HG03571 (cell line): Measurements from ENCODE around the gene CAST.
"Not testable (repeated sequence)": the region's sequence is repeated elsewhere in the genome, so short reads cannot be mapped to it uniquely, and the experiment has no call there.

Experiments used
- ATAC-seq: cut with Tn5 transposase; IDR thresholded peaks from one replicate; pipeline ENCODE4 v1.9.1; 2021; ENCODE audit not compliant: unreplicated experiment

Gene CAST

GRCh38 chr5:96742538-96742937 is 80.4 kb downstream of the CAST start:
- no peak for ATAC-seq

DNA sequence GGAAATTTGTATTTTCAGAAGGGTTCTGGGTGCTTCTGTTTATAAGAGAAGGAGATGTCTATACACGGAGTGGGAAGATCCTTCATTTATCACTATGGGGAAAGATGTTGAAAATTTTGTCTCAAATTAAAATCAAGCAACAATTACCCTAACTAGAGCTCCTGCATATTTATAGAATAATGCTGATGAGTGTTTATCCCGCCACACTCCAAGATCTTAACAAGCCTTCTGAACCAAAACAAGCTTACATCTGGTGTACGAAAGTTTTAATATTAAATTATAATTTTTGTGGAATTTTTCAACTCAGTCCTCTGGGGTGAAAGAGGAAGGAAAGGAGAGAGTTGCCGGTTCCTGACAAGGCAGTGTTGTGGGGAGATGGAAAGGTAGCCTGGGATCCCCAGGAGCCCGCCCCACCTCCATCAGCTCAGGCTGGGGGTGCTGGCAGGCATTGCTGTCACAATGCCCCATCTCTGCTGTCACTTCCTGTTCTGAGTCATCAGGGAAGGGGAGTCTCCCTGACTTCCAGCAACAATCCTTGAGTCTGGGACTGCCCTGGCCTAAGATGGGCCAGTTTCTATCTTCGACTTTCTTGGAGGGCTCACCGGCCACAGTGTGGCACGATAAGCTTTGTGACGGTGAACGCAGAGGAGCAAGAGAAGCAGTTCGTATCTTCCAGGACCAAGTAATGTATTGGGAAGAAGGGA is 81.0 kb downstream of the CAST start:
- no peak for ATAC-seq

GRCh38 chr5:96743805-96744204 is 81.6 kb downstream of the CAST start:
- no peak for ATAC-seq

- ATAC-seq = not testable (repeated sequence)
Observed at GRCh38 chr5:96744218-96744617, 82.0 kb downstream of the CAST start.

DNA sequence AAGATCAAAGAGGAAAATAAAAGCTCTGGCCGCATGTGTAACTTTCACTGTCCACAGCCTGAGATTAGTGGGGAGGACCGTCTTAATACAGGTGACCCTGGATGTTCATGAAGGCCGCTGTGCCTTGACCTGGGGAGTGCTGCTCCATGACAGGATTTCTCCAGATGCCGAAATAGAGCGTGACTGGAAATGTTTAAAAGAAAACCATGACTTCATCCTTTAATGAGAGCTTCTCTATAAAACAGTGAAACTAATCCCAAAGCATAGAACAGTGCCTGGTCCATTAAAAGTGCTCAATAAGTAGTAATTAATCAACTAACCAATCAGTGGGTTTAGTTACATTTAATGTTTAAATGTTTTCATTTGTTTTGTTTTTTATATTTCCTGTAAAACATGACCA is 82.8 kb downstream of the CAST start:
- ATAC-seq = no peak

GRCh38 chr5:96745844-96746531 is 83.8 kb downstream of the CAST start:
- no peak for ATAC-seq

DNA sequence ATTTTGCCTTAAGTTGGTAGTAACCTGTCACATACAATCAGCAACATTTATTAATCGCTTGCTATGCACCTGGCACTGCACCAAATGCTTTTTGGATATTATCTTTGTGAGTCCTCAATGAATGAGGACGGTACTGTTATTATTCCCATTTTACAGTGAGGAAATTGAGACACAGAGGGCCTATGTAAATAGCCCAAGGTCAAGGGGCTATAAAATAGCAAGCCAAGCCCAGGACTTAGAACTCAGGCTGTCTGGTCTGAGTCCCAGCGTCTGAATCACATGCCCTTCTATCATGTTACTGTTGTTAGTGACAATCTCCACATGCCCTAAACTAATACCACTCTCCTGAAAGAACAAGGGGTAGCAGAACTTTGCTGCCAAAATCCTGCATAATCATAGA is 85.5 kb downstream of the CAST start:
- no peak for ATAC-seq

DNA sequence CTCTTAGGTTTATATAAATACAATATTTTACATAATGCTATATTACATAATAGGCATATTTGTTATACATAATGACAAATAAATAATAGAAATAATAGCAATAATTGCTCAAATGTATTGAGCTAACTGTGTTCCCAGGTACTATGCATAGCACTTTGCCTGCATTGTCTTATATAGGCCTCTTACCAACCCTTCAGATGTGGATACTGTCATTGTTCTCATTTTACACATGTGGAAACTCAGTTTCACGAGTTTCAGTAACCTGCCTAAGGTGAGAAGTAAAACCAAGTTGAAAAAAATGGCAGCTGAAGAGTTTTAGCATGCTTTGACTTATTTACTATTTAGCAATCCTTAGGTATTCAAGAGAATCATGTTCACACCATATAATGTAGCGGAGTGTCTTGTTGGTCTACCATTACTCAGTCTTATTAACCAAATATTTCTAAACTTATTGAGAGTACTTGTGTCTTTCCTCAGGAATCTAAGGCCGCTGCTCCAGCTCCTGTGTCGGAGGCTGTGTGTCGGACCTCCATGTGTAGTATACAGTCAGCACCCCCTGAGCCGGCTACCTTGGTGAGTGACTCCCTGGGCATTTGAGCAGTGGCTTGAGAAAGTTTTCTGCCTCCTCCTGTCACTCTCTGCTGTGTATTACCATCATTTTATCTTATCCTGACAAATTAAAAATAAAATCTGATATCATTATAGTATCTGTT is 88.1 kb downstream of the CAST start:
- ATAC-seq = no peak

DNA sequence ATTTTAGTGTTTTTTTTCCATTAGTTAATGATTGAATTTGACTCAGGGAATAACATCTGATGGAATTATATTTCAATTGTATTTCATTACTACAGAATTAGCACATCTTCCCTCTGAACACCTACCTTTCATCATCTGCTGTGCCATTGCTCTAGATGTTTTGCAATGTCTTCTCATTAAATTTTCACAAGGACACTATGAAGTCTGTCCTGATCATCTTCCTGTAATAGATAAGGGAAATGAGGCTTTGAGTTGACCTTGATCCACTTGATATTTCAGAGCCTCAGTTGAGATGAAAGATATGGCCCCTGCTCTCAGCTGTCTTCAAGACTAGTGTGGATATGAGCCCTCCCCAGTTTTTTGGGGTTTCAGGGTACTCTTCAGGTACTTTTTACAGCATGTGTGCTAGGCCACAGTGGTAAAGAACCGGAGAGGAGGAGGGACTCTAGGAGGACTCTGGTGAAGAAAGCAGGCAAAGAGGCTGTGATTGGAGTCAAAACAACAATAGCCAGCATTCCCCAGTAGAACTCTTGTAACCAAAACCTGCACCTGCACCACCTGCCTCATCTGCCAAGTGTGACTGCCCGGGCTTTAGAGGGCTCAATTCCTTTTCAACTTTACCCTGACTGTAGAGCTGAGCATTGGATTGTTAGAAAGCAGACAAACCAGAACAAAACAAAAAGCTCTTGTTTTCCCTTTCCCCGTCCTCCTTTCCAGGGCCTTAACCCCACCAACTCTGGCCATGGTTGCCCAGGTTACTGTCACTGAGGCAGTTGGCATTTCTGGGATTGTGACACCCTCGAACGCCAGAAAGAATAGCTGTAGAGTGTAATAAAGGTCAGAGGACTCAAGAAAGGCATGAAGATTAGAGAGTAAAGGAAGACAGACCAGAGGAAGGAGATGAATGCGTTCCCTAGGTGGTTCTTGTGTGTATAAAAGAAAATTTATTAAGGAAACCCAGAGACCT is 89.3 kb downstream of the CAST start:
- no peak for ATAC-seq

DNA sequence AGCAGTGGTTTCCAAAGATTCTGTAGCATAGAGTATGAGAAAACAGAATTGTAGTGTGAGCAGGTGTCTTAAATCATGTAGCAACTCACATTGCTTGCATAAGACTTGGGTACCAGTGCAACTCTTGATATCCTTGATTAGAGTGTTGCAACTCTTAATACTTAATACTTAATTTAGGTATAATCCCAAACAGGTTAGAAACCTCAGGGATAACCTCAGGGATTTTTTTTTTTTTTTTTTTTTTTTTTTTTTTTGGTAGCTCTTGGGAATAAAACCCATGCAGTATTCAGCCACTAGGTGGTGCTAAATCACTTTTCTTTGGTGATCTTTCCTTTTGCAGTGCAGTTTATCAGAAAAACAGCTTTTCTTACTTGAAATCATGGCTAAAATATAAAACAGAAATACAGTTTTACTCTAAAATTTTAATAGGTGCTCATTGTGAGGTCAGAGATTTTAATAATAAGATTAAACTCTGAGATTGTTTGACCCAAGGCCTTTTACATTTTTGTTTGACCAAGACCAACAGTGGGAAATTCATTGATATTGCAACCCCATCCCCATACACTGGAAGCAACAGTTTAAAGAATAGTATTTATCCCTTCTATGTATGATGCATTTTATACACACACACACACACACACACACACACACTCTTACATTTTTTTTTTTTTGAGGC is 90.3 kb downstream of the CAST start:
- no peak for ATAC-seq

DNA sequence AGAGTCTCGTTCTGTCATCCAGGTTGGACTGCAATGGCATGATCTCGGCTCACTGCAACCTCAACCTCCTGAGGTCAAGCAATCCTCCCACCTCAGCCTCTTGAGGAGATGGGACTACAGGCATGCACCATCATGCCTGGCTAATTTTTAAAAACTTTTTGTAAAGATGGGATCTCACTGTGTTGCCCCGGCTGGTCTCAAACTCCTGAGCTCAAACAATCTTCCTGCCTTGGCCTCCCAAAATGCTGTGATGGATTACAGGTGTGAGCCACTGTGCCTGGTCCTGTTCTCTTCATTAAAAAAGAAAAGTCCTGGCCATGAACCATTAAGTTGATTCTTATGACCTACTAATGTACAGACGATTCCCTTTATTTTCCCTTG is 90.8 kb downstream of the CAST start:
- no peak for ATAC-seq

GRCh38 chr5:96753848-96754247 is 91.7 kb downstream of the CAST start:
- no peak for ATAC-seq

GRCh38 chr5:96755851-96756250 is 93.7 kb downstream of the CAST start:
- no peak for ATAC-seq

DNA sequence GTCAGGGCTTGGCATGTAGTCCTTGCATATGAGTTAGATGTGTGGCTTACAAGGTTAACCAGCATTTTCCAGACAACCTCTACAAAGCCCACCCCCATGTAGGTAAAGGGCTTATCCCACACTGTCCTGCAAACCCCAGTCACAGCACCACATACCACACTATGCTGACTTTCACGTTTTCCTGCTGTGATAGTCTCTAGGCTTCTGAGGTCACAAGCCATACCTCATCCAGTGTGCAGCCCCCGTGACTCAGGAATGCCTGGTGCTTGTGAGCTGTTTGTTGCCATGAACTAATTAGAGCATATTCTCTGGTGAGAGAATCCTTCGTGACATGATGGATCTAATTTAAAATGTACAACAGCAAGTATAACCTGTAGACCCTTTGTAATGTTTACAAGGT is 94.8 kb downstream of the CAST start:
- ATAC-seq = no peak

GRCh38 chr5:96758621-96759020 is 96.4 kb downstream of the CAST start:
- no peak for ATAC-seq

GRCh38 chr5:96761618-96762017 is 99.4 kb downstream of the CAST start:
- ATAC-seq = no peak

DNA sequence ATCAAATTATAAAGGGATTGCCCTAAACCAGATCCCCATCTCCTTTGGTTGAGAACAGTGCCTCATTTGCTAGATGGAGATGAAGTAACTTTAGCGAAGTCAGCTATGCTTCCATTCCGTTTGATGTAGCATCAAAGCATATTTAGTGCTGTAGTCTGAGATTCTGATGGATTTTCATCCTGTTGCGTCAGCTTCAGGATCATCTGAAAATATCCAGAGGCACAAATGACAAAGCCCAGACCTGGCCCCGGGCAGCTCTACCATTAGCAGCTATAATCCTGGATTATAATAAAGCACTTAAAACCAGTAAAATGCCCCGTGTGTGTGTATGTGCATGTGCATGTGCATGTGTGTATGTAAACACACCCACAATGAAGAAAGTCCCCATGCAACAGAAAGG is 100.8 kb downstream of the CAST start:
- ATAC-seq = no peak

- ATAC-seq = no peak
Observed at GRCh38 chr5:96765043-96765442, 102.9 kb downstream of the CAST start.

DNA sequence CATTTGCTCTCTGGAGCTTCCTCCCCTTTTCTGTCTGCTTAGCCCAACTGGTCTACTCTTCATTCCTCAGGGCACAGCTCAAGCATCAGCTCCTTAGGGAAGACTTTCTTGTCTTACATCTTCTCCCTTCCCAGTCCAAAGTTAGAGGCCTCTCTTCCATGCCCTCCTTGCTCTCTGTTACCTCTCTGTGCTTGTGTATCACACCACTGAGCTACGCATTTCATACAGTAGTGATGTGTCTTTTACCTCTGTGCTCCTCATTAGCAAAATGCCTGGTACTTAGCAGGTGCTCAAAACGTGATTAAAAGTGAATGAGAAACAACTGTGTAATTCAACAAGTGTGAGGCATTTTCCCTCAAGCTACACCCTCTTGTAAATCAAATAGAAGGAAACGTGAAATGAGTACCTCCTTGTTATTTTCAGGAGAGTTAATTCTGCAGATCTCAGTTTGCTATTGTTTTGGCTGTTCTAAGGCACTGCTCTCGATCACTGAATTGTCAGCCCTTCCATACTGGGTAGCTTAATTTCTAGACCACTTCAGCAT is 106.6 kb downstream of the CAST start:
- ATAC-seq = no peak

DNA sequence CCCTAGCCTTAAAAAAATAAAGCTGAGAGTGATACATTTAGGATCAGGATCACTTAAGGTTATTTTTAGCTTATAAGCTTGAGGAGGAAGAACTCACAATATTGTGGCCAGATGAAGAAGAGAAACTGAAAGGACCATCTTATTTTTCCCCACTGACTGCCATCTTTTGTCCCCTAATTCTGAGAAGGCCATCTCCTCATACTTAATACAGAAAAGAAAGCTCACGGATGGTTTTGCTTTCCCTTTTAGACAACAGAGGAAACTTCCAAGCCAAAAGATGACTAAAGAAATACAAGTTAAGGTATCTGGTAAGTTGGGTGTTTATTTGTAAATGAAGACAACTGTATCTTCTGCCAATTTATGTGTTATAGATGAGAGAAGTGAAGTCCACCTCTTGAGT is 109.2 kb downstream of the CAST start:
- no peak for ATAC-seq
